Measurements from ENCODE around the gene PTGDS.

PTGDS gene

DNA sequence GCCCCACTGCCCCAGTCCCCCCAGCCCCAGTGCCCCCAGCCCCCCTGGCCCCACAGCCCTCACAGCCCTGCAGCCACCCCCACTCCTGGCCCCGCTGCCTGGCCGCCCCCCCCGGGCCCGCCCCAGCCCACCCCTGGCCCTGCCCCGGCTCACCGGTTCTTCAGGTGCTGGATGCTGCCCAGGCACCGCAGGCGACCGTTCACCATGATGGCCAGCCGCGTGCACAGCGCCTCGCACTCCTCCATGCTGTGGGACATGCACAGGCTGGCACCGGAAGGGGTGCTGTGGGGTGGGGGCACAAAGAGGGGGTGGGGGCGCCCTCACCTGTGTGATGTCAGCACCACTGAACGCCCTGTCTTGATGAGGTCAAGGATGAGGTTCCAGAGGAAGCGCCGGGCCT, 31.9 kb downstream of the PTGDS start:
- no peaks in the 10 kb centered on the region for H3K79me2 ChIP-seq (ENCODE audit: control insufficient read depth, insufficient read depth, low read length, poor library complexity)
- no peak overlapping the region for H2BK5ac ChIP-seq (ENCODE audit: low read depth, low read length, poor library complexity)
- no peak overlapping the region for H2BK12ac ChIP-seq (ENCODE audit: low read length)
- H3K9ac ChIP-seq (ENCODE audit: low read length), result no peak overlapping the region
- H4K8ac ChIP-seq (ENCODE audit: low read depth, low read length), result no peak overlapping the region
- H3K27me3 ChIP-seq (ENCODE audit: insufficient read depth, low read length), result no peaks in the 10 kb centered on the region
- no peak overlapping the region for H4K91ac ChIP-seq (ENCODE audit: low read depth, low read length)
- H3K4me1 ChIP-seq (ENCODE audit: control insufficient read depth in 1 of 2, insufficient read depth in 2 of 2, low read length in 2 of 2), result no peaks in the 10 kb centered on the region
- H3K79me1 ChIP-seq (ENCODE audit: low read length), result no peaks in the 10 kb centered on the region
- H3K14ac ChIP-seq (ENCODE audit: low read length), result no peak overlapping the region
- H2AK5ac ChIP-seq (ENCODE audit: low read length), result no peak overlapping the region
- H3K23ac ChIP-seq (ENCODE audit: low read length), result no peak overlapping the region
- no peak overlapping the region for H3K27ac ChIP-seq (ENCODE audit: low read depth, low read length)
- H3K36me3 ChIP-seq (ENCODE audit: control insufficient read depth in 1 of 2, insufficient read depth in 2 of 2, low read length in 2 of 2), result no peaks in the 10 kb centered on the region
- H3K4me3 ChIP-seq (ENCODE audit: low read depth, low read length), result no peak overlapping the region
- no peak overlapping the region for H3K4ac ChIP-seq (ENCODE audit: low read depth, low read length)
- no peak overlapping the region for H2BK120ac ChIP-seq (ENCODE audit: insufficient read depth, low read length, poor library complexity)
- no peak overlapping the region for H3K18ac ChIP-seq (ENCODE audit: low read length)
- no peak overlapping the region for H2AFZ ChIP-seq (ENCODE audit: insufficient read depth, low read length, poor library complexity)
- H3K4me2 ChIP-seq (ENCODE audit: low read length), result no peak overlapping the region
- no peak for DNase-seq
- WGBS (ENCODE audit: extremely low coverage, insufficient coverage, insufficient read length), result no CpG with 5 or more reads among the region's 18 CpGs
- H4K12ac ChIP-seq (ENCODE audit: low read depth, low read length), result no peak overlapping the region
- H3K9me3 ChIP-seq (ENCODE audit: insufficient read depth, low read depth, low read length), result peaks cover 8% of the 10 kb centered on the region

DNA sequence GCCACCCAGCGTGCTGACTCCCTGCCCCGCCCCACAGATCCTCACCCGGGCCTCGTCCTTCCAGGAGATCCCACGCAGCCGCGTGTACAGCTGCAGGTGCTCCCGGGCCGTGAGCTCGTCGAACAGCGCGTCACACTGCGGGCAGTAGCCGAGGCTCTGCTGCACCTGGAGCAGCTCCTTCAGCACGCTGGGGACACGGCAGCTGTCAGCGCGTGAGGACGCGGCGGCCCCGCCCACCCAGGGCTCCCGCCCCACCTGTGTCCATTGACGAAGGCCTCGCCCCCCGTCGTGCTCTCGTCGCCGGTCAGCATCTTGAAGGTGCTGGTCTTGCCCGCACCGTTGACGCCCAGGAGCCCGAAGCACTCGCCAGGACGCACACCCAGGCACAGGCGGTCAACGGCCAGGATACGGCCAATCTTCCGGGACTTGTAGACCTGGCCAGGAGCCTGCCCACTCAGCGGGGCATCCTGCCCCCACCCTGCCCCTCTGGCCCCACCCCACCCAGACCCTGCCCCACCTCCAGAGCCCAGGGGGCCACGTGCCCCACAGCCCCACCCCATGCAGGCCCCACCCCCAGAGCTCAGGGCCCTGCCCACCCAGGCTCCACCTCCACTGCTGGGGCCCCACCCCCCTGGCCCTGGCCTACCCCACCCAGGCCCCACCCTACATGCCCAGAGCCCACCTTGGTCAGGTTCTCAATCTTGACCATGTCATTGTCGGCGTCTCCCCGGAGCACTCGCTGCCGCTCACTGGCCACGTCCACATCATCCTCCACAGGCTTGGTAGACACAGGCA, 32.8 kb downstream of the PTGDS start:
- no peak overlapping the region for H3K14ac ChIP-seq (ENCODE audit: low read length)
- no peaks in the 10 kb centered on the region for H3K79me2 ChIP-seq (ENCODE audit: control insufficient read depth, insufficient read depth, low read length, poor library complexity)

DNA sequence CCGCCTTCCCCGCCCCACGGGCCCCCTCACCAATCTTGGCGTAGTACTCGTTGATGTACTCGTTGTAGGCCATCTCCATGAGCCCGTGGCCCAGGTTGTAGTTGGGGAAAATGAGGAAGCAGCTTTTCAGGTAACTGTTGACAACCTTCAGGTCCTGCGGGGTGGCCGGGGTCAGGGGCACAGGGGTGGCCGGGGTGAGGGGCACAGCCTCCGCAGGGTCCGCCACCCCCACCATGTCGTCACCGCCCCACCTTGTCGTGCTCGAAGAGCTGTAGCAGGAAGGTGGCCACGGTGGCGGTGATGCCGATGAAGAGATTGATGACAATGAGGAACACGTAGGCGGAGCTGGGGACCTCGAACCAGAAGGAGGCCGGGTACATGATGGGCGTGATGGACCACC, 33.9 kb downstream of the PTGDS start:
- Histone ChIP-seq H3K4ac (ENCODE audit: low read depth, low read length) (no peak overlapping the region), H2BK120ac (ENCODE audit: insufficient read depth, low read length, poor library complexity) (no peak overlapping the region), H2AFZ (ENCODE audit: insufficient read depth, low read length, poor library complexity) (no peak overlapping the region), H2BK5ac (ENCODE audit: low read depth, low read length, poor library complexity) (no peak overlapping the region), H3K27ac (ENCODE audit: low read depth, low read length) (no peak overlapping the region), H3K79me2 (ENCODE audit: control insufficient read depth, insufficient read depth, low read length, poor library complexity) (no peaks in the 10 kb centered on the region), H3K23ac (ENCODE audit: low read length) (no peak overlapping the region), H2AK5ac (ENCODE audit: low read length) (no peak overlapping the region), H2BK12ac (ENCODE audit: low read length) (no peak overlapping the region), H4K91ac (ENCODE audit: low read depth, low read length) (no peak overlapping the region), H3K36me3 (ENCODE audit: control insufficient read depth in 1 of 2, insufficient read depth in 2 of 2, low read length in 2 of 2) (no peaks in the 10 kb centered on the region), H3K27me3 (ENCODE audit: insufficient read depth, low read length) (no peaks in the 10 kb centered on the region), H3K4me2 (ENCODE audit: low read length) (no peak overlapping the region), H3K14ac (ENCODE audit: low read length) (no peak overlapping the region), H3K4me3 (ENCODE audit: low read depth, low read length) (no peak overlapping the region), H3K9ac (ENCODE audit: low read length) (no peak overlapping the region), H3K9me3 (ENCODE audit: insufficient read depth, low read depth, low read length) (peaks cover 19% of the 10 kb centered on the region), H4K12ac (ENCODE audit: low read depth, low read length) (no peak overlapping the region), H4K8ac (ENCODE audit: low read depth, low read length) (no peak overlapping the region), H3K18ac (ENCODE audit: low read length) (no peak overlapping the region), H3K79me1 (ENCODE audit: low read length) (no peaks in the 10 kb centered on the region), H3K4me1 (ENCODE audit: control insufficient read depth in 1 of 2, insufficient read depth in 2 of 2, low read length in 2 of 2) (no peaks in the 10 kb centered on the region)
- no CpG with 5 or more reads among the region's 24 CpGs for WGBS (ENCODE audit: extremely low coverage, insufficient coverage, insufficient read length)
- DNase-seq, result no peak

More for the DNA sequence above, 32.8 kb downstream of the PTGDS start:
- H4K12ac ChIP-seq (ENCODE audit: low read depth, low read length), result no peak overlapping the region
- no peak overlapping the region for H3K4ac ChIP-seq (ENCODE audit: low read depth, low read length)
- H3K4me1 ChIP-seq (ENCODE audit: control insufficient read depth in 1 of 2, insufficient read depth in 2 of 2, low read length in 2 of 2), result no peaks in the 10 kb centered on the region
- H3K4me2 ChIP-seq (ENCODE audit: low read length), result no peak overlapping the region
- H4K91ac ChIP-seq (ENCODE audit: low read depth, low read length), result no peak overlapping the region
- H2AFZ ChIP-seq (ENCODE audit: insufficient read depth, low read length, poor library complexity), result no peak overlapping the region
- H3K27ac ChIP-seq (ENCODE audit: low read depth, low read length), result no peak overlapping the region
- no peak overlapping the region for H3K23ac ChIP-seq (ENCODE audit: low read length)
- no peak for DNase-seq
- H3K27me3 ChIP-seq (ENCODE audit: insufficient read depth, low read length), result no peaks in the 10 kb centered on the region
- no CpG with 5 or more reads among the region's 49 CpGs for WGBS (ENCODE audit: extremely low coverage, insufficient coverage, insufficient read length)
- H3K9ac ChIP-seq (ENCODE audit: low read length), result no peak overlapping the region
- no peak overlapping the region for H3K4me3 ChIP-seq (ENCODE audit: low read depth, low read length)
- H2BK5ac ChIP-seq (ENCODE audit: low read depth, low read length, poor library complexity), result no peak overlapping the region
- H2AK5ac ChIP-seq (ENCODE audit: low read length), result no peak overlapping the region
- no peaks in the 10 kb centered on the region for H3K79me1 ChIP-seq (ENCODE audit: low read length)
- H2BK12ac ChIP-seq (ENCODE audit: low read length), result no peak overlapping the region
- no peak overlapping the region for H3K18ac ChIP-seq (ENCODE audit: low read length)
- no peak overlapping the region for H2BK120ac ChIP-seq (ENCODE audit: insufficient read depth, low read length, poor library complexity)
- H3K36me3 ChIP-seq (ENCODE audit: control insufficient read depth in 1 of 2, insufficient read depth in 2 of 2, low read length in 2 of 2), result no peaks in the 10 kb centered on the region
- peaks cover 11% of the 10 kb centered on the region for H3K9me3 ChIP-seq (ENCODE audit: insufficient read depth, low read depth, low read length)
- no peak overlapping the region for H4K8ac ChIP-seq (ENCODE audit: low read depth, low read length)

DNA sequence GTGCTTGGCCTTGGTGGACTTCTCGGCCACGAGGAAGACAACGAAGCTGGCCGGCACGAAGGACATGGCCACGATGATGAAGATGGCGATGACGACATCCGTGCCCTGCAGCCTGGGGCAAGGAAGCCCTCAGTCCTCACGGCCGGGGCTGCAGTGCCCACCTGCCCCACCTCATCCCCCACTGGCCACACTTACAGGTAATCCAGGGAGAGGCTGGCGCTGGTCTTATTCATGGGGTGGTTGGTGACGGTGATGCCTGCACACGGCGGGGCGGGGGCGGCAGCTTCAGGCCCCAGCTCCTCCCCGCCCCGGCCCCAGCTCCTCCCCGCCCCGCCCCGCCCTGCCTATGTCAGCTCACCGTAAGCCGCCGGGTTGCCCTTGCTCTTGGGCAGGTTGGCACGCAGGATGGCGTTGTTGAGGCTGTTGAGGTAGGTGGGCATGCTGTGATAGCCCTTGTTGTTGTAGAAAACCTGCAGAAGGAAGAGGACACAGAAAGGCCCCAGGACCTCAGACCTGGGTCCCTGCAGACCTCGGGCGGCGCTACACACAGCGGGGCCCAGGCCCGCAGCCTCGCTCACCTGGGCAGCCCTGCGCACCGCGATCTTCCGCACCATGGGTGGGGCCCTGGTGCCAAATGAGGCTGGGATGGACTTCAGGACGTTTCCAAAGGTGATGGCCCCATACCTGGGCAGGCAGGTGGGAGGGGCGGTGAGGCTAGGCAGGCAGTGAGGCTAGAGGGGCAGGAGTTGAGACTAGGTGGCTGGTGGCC, 34.8 kb downstream of the PTGDS start:
- Histone ChIP-seq H3K79me2 (ENCODE audit: control insufficient read depth, insufficient read depth, low read length, poor library complexity) (no peaks in the 10 kb centered on the region), H3K23ac (ENCODE audit: low read length) (no peak overlapping the region), H3K79me1 (ENCODE audit: low read length) (no peaks in the 10 kb centered on the region), H3K27ac (ENCODE audit: low read depth, low read length) (no peak overlapping the region), H3K9me3 (ENCODE audit: insufficient read depth, low read depth, low read length) (peaks cover 23% of the 10 kb centered on the region), H3K4ac (ENCODE audit: low read depth, low read length) (no peak overlapping the region), H4K91ac (ENCODE audit: low read depth, low read length) (no peak overlapping the region), H2BK5ac (ENCODE audit: low read depth, low read length, poor library complexity) (no peak overlapping the region), H4K8ac (ENCODE audit: low read depth, low read length) (no peak overlapping the region), H2AK5ac (ENCODE audit: low read length) (no peak overlapping the region), H3K4me2 (ENCODE audit: low read length) (no peak overlapping the region), H2AFZ (ENCODE audit: insufficient read depth, low read length, poor library complexity) (no peak overlapping the region), H3K4me1 (ENCODE audit: control insufficient read depth in 1 of 2, insufficient read depth in 2 of 2, low read length in 2 of 2) (no peaks in the 10 kb centered on the region), H3K4me3 (ENCODE audit: low read depth, low read length) (no peak overlapping the region), H2BK12ac (ENCODE audit: low read length) (no peak overlapping the region), H4K12ac (ENCODE audit: low read depth, low read length) (no peak overlapping the region), H3K18ac (ENCODE audit: low read length) (no peak overlapping the region), H3K14ac (ENCODE audit: low read length) (no peak overlapping the region), H3K36me3 (ENCODE audit: control insufficient read depth in 1 of 2, insufficient read depth in 2 of 2, low read length in 2 of 2) (no peaks in the 10 kb centered on the region), H3K9ac (ENCODE audit: low read length) (no peak overlapping the region), H2BK120ac (ENCODE audit: insufficient read depth, low read length, poor library complexity) (no peak overlapping the region), H3K27me3 (ENCODE audit: insufficient read depth, low read length) (no peaks in the 10 kb centered on the region)
- WGBS (ENCODE audit: extremely low coverage, insufficient coverage, insufficient read length), result no CpG with 5 or more reads among the region's 39 CpGs
- DNase-seq, result no peak
